GM12875 (cell line): ENCODE results near the gene TAS2R38.

Experiments
- H3K4me3 ChIP-seq: one replicate; pipeline ENCODE4 v1.5.1; 2011; ENCODE audit warnings: low read depth, low read length, control low read depth
- TF ChIP-seq, protein P1 (sequence below): IDR thresholded peaks from 2 replicates; pipeline ENCODE4 v1.5.1; 2011; ENCODE audit warnings: low read depth, mild to moderate bottlenecking, control low read depth, inconsistent platforms, low read length, moderate library complexity, borderline replicate concordance; ENCODE audit not compliant: insufficient read depth

TAS2R38 gene

DNA sequence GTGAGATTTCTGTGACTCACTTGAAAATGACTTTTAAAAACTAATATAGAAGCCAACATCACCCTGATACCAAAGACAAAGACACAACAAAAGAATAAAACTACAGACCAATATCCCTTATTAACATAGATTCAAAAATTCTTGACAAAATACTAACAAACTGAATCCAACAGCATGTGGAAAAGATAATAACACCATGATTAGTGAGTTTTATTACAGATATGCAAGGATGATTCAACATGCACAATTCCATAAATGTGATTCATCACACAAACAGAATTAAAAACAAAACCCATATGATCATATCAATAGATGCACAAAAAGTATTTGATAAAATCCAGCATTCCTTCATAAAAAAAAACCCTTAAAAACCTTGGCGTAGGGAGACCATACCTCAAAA, 28.6 kb upstream of the TAS2R38 start:
- TF ChIP-seq, protein P1, sequence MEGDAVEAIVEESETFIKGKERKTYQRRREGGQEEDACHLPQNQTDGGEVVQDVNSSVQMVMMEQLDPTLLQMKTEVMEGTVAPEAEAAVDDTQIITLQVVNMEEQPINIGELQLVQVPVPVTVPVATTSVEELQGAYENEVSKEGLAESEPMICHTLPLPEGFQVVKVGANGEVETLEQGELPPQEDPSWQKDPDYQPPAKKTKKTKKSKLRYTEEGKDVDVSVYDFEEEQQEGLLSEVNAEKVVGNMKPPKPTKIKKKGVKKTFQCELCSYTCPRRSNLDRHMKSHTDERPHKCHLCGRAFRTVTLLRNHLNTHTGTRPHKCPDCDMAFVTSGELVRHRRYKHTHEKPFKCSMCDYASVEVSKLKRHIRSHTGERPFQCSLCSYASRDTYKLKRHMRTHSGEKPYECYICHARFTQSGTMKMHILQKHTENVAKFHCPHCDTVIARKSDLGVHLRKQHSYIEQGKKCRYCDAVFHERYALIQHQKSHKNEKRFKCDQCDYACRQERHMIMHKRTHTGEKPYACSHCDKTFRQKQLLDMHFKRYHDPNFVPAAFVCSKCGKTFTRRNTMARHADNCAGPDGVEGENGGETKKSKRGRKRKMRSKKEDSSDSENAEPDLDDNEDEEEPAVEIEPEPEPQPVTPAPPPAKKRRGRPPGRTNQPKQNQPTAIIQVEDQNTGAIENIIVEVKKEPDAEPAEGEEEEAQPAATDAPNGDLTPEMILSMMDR: no peak
- H3K4me3 ChIP-seq: no peak overlapping the region

DNA sequence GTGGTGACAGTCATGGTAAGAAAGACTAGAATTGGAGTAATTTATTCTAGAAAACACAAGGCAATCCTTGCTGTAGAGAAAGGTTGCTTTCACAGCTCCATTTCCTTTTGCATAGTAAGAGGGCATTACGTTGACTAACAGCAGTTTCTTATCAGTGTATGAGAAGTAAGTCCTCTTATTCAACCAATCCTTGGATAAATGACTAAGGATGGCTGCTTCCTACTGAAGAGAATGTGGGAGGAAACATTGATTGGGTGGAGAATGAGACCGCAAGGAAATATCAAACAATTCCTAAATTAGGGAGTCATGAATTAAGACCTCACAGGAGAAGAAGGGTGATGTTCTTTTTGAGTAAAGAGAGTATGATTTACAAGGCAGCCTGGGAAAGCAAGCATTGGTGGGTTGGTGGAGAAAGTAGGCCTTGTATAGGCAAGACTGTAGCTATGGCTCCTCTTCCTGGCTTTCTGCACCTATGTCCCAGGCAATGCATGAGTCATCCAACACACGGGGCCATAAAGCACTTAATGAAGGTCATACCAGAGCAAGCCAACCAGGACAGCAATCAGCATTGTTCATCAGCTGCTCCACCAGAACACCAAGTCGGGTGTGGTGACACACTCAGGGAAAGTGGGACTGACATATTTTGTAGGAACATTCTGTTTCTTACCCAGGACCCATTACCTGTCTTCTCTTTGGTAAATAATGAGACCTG, 27.7 kb upstream of the TAS2R38 start:
- TF ChIP-seq, protein P1: no peak

DNA sequence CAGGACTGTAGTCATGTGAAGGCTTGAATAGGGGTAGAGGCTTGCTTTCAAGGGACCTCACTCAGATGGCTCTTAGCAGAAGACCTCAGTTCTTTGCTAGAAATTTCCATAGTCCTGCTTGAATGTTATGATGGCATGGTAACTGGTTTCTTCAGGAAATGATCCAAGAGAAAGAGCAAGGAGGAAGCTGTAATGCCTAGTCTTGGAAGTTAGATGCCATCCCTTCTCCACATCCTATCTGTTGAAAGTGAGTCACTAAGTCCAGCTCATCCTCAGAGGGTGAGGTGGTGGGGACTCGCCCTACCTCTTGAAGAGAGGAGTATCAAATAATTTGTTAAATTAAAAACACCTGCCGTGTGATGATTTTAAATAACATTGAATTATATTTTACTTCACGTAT, 26.7 kb upstream of the TAS2R38 start:
- TF ChIP-seq, protein P1: no peak

More for the DNA sequence above, 27.7 kb upstream of the TAS2R38 start:
- no peak overlapping the region for H3K4me3 ChIP-seq

DNA sequence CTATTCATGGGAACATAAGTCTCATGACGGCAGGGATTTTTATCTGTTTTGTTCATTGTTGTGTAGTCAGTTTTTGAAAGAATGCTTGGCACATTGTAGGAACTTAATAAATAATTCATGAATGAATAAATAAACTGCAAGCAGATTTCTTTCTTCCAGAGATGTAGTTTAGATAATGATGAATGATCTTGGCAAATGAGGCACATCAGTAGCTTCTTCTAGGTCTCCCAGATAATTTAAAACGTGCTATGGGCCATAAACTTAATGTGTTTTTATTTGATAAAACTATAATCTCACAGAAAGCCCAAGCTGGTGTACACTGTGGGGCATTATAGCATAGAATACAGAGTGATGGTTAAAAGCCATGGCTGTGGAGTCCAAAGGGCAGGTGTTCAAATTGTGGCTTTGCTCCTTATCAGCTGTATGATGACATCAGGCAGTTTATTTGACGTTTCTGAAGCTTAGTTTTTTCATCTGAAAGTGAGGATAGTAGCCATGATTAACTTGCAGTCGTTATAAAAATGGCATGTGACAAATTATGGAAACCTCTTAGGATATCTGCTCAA, 25.6 kb upstream of the TAS2R38 start:
- H3K4me3 ChIP-seq: no peak overlapping the region
- TF ChIP-seq, protein P1: no peak

More for the DNA sequence above, 26.7 kb upstream of the TAS2R38 start:
- no peak overlapping the region for H3K4me3 ChIP-seq

DNA sequence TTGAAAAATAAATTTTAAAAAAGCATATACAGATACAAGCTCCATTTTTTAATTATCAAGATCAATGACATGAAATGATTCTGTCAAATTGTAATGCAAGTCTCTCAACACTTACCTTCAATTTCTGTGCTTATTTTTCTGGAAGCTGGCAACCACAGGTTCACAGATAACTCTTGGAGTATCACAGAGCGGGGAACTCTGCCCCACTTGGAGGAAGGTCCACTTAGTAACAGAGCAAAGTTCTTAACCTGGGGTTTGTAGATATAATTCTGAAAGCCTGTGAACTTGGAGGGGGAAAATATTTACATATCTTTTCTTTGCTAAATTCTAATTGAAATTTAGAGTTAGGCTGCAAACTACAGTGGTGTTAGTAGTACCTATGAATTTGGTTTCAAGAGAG, 19.8 kb upstream of the TAS2R38 start:
- TF ChIP-seq, protein P1: no peak

DNA sequence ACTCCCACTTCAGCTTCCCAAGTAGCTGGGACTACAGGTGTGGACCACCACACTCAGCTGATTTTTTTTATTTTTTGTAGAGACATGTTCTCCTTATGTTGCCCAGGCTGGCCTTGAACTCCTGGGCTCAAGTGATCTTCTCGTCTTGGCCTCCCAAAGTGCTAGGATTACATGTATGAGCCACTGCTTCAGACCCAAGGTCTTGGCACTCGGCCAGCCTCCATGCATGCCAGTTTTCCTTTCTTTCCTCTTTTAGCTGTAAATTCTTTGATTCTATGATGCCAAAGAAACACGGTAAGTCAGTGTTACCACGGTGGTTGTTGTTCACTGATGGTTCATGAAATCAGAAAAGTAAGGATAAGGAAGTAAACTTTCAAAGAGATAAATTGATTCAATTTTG, 19.1 kb upstream of the TAS2R38 start:
- TF ChIP-seq, protein P1: no peak
- H3K4me3 ChIP-seq: no peak overlapping the region

More for the DNA sequence above, 19.8 kb upstream of the TAS2R38 start:
- no peak overlapping the region for H3K4me3 ChIP-seq

DNA sequence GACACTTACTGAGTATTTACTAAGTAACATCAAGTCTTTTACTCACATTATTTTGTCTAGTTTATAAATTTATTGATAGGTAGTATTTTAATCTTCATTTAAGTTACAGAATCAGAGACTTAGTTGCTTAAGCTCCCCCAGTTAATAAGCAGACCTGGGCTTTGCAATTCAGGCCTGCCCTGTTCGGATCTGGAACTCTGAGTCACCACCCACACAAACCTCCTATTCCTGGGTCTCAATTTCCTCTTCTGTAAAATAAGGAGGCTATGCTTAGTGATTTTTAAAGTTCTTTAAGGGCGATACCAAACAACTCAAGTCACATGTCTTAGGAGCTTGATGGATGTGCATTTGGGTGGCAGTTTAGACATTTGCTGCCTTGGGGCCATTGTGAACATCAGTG, 18.6 kb upstream of the TAS2R38 start:
- TF ChIP-seq, protein P1: no peak
- H3K4me3 ChIP-seq: no peak overlapping the region
